ENCODE measurements around the gene ANKS1B.

- TF ChIP-seq YY1 (IDR thresholded peaks at IDR 0.05; ENCODE audit: insufficient read depth, insufficient read length): no peak
- no peak for TF ChIP-seq ZNF274 (IDR thresholded peaks at IDR 0.05; ENCODE audit: low read depth, low read length)
- no peak for TF ChIP-seq SUZ12 (IDR thresholded peaks at IDR 0.05; ENCODE audit: extremely low read depth, insufficient read depth, insufficient read length)
These were observed 595.0 kb downstream of the ANKS1B start for GRCh38 chr12:99389751-99390150.
